ENCODE results near the gene LRRTM4.

LRRTM4 gene

DNA sequence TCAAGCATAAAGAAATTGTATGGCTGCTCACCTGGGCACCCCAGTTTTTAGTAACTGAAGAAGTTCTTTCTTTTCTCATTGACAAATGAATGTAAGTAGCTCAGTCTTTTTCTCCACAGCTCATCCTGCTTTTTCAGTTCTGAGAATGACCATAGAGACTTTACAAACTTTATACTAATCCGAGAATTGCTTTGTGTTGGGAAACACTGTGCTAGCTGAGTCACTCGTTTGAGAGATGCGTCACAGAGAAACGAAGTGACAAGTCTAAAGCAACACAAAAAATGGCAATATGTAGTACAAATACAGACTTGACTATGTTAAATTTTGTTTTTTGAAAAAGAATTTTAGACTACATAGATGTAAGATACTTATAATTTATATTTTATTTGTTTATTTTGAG, 9.0 kb downstream of the LRRTM4 start:
- in situ Hi-C loops (cut with MboI; ENCODE audit: low pct_unique_long_range_greater_than_20kb, low sequenced_read_pairs, unreplicated experiment): no loop called here
- no peak for DNase-seq (ENCODE audit: low spot score)
- TF ChIP-seq, protein P1, sequence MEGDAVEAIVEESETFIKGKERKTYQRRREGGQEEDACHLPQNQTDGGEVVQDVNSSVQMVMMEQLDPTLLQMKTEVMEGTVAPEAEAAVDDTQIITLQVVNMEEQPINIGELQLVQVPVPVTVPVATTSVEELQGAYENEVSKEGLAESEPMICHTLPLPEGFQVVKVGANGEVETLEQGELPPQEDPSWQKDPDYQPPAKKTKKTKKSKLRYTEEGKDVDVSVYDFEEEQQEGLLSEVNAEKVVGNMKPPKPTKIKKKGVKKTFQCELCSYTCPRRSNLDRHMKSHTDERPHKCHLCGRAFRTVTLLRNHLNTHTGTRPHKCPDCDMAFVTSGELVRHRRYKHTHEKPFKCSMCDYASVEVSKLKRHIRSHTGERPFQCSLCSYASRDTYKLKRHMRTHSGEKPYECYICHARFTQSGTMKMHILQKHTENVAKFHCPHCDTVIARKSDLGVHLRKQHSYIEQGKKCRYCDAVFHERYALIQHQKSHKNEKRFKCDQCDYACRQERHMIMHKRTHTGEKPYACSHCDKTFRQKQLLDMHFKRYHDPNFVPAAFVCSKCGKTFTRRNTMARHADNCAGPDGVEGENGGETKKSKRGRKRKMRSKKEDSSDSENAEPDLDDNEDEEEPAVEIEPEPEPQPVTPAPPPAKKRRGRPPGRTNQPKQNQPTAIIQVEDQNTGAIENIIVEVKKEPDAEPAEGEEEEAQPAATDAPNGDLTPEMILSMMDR (IDR thresholded peaks at IDR 0.05; ENCODE audit: extremely low read depth, insufficient read depth, missing control alignments): no peak

DNA sequence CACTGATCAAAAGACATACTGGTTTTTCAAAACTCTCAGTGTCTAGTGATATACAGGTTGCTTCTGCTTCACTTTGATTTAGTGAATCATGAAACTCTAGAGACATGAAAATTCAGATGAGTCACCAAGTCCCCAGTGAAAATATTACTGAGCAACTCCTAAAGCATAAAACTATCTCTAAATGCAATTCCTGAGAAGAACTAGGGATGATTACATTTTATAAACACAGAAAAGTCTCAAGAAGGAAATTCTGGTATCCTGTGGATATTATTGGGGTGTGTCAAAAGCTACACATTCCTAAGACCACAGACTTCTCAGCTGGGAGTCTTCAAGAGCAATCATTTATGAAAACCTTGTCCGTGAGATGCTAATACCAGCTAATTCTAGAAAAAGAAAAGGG, 9.7 kb downstream of the LRRTM4 start:
- DNase-seq (ENCODE audit: low spot score): no peak
- TF ChIP-seq, protein P1 (IDR thresholded peaks at IDR 0.05; ENCODE audit: extremely low read depth, insufficient read depth, missing control alignments): no peak
- in situ Hi-C loops (cut with MboI; ENCODE audit: low pct_unique_long_range_greater_than_20kb, low sequenced_read_pairs, unreplicated experiment): no loop called here

DNA sequence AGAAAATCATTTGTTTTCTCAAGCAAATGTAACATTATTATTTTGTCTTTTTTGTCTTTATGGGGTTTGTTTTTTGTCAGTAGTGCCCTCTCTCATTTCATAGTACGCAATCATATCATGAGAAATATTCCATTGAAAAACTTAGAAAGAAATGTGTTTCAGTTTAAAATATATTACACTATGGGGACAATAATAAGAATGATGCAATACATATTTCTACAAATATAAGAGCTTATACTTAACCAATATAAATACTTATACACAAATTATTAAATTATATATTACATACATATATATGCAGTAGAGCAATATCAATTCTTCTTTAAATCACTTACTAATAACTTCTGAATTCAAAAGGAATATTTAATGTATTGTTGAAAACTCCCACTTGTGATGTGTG, 13.7 kb downstream of the LRRTM4 start:
- in situ Hi-C loops (cut with MboI; ENCODE audit: low pct_unique_long_range_greater_than_20kb, low sequenced_read_pairs, unreplicated experiment): no loop called here
- TF ChIP-seq, protein P1 (IDR thresholded peaks at IDR 0.05; ENCODE audit: extremely low read depth, insufficient read depth, missing control alignments): no peak
- no peak for DNase-seq (ENCODE audit: low spot score)

DNA sequence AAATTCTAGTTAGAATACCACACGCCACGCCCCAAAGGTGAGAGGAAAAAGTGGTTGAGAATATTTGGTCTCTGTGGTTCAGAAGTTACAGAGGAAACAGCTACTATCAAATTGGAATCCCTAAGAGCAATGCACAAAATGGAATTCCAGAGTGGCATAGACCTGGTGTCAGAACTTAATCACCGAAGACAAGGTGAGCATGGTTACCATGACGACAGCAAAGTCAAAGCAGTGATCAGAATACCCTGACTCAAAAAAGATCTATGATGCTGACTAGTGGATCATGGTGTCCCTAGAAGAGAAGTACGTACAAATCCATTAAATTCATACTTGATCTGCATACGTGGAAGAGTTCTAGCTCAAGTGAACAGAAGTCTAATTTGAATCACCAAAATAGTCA, 14.5 kb downstream of the LRRTM4 start:
- in situ Hi-C loops (cut with MboI; ENCODE audit: low pct_unique_long_range_greater_than_20kb, low sequenced_read_pairs, unreplicated experiment): no loop called here
- TF ChIP-seq, protein P1 (IDR thresholded peaks at IDR 0.05; ENCODE audit: extremely low read depth, insufficient read depth, missing control alignments): no peak
- no peak for DNase-seq (ENCODE audit: low spot score)

DNA sequence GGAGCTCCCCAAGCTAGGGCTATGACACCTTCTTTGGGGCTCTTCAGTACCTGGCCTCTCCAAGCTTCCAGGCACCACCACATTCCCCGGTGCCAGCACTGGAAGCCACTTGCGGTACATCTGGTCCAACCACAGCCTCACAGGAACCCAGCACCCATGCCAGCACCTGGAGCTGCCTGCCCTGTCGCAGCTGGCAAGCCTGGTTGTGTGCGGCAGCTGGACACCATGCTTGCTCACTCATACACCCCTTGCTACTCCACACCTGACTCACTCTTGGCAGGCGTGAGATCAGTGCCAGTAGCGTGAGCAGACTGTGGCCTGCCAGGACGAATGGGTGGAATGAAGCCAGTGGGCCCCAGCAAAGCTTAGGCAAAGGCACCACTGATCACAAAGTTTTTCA, 34.0 kb downstream of the LRRTM4 start:
- in situ Hi-C loops (cut with MboI; ENCODE audit: low pct_unique_long_range_greater_than_20kb, low sequenced_read_pairs, unreplicated experiment): no loop called here
- DNase-seq (ENCODE audit: low spot score): no peak
- TF ChIP-seq, protein P1 (IDR thresholded peaks at IDR 0.05; ENCODE audit: extremely low read depth, insufficient read depth, missing control alignments): no peak

DNA sequence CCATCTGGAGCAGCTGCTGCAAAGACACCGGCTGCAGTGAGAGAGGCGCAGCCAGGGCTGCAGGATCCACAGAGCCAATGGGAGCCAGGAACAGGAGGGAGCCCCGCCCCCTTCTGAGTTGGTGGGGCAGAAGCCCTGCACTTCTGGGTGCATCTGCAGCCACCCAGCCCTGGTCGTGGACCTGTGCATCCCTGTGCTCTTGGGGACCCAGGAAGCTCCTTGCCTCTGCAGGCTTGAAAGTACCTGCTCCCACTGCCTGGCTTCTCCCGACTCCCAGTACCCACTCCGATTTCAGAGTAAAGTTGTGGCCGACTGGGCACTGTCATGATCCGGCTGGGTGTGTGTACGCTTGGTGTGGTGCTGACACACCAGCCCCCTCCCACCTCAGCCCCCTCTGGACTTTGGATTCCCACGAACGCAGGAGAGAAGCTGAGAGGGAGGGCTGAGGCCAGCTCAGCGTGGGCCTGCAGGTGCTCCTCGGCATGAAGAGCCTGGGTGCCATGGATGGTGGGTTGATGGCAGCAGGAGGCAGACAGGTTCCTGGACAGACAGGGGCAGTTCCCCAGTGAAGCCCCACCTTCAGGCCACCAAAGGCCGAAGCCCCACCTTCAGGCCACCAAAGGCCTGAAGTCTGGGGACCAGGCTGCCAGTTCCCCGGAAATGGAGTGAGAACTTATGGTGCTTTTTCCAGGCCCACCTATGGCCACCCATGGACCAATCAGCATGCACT, 34.9 kb downstream of the LRRTM4 start:
- in situ Hi-C loops (cut with MboI; ENCODE audit: low pct_unique_long_range_greater_than_20kb, low sequenced_read_pairs, unreplicated experiment): no loop called here
- TF ChIP-seq, protein P1 (IDR thresholded peaks at IDR 0.05; ENCODE audit: extremely low read depth, insufficient read depth, missing control alignments): no peak
- DNase-seq (ENCODE audit: low spot score): no peak
